ENCODE measurements around the gene OTUB1. TPM values are rescaled to one million over a fixed set of nuclear protein-coding genes. Genes with fewer than 3 reads are reported as not detected.
A peak's percentile ranks its signal among the peaks of the same experiment; 100 is the strongest.

The OTUB1 gene
- total RNA-seq, 4 donors from 2014 or later, result 35.0 to 86.7 (median 50.4) TPM

GRCh38 chr11:63998558-63999348 is 12.5 kb downstream of the OTUB1 start:
- TF ChIP-seq CTCF (IDR thresholded peaks at IDR 0.05), result no peak
- no peak for TF ChIP-seq EP300 (IDR thresholded peaks at IDR 0.05)
- no peak for TF ChIP-seq POLR2A (IDR thresholded peaks at IDR 0.05)
- H3K4me3 ChIP-seq, result peak overlapping the region in 2 of 4 donors; percentile 37 to 47
- WGBS, 2 donors, result 58 to 71% methylated on average over 25 to 46 of the region's 54 CpGs
- peaks cover 0 to 55% (median 5%) of the 10 kb centered on the region in 3 donors for H3K36me3 ChIP-seq
- H3K4me1 ChIP-seq, result peaks cover 0 to 49% (median 16%) of the 10 kb centered on the region in 4 donors
- no peaks in the 10 kb centered on the region for H3K9me3 ChIP-seq
- DNase-seq (ENCODE audit: low spot score in 2 of 2), result no peak
- no peak overlapping the region for H3K27ac ChIP-seq
- no peaks in the 10 kb centered on the region for H3K27me3 ChIP-seq

GRCh38 chr11:63999349-64000025 is 13.2 kb downstream of the OTUB1 start:
- Histone ChIP-seq H3K9me3 (no peaks in the 10 kb centered on the region), H3K4me3 (peak overlapping the region in 3 of 4 donors; percentile 29 to 47 (median 37)), H3K36me3 (peaks cover 0 to 47% (median 5%) of the 10 kb centered on the region in 3 donors), H3K27me3 (no peaks in the 10 kb centered on the region), H3K27ac (peak overlapping the region in 1 of 4 donors; percentile 49), H3K4me1 (peaks cover 0 to 55% (median 16%) of the 10 kb centered on the region in 4 donors)
- no peak for TF ChIP-seq EP300 (IDR thresholded peaks at IDR 0.05)
- no peak for TF ChIP-seq POLR2A (IDR thresholded peaks at IDR 0.05)
- no peak for TF ChIP-seq CTCF (IDR thresholded peaks at IDR 0.05)
- no peak for DNase-seq (ENCODE audit: low spot score in 2 of 2)
- 6 to 19% methylated on average over 23 to 30 of the region's 59 CpGs for WGBS, 2 donors

GRCh38 chr11:64000026-64000739 is 13.9 kb downstream of the OTUB1 start:
- H3K36me3 ChIP-seq, result peaks cover 0 to 40% (median under 1%) of the 10 kb centered on the region in 3 donors
- no peaks in the 10 kb centered on the region for H3K27me3 ChIP-seq
- peak overlapping the region; percentile 3 to 47 (median 36) for H3K4me3 ChIP-seq
- 1 to 3% methylated on average over 33 to 51 of the region's 67 CpGs for WGBS, 2 donors
- H3K9me3 ChIP-seq, result no peaks in the 10 kb centered on the region
- peaks cover 0 to 55% (median 16%) of the 10 kb centered on the region in 4 donors for H3K4me1 ChIP-seq
- TF ChIP-seq EP300 (IDR thresholded peaks at IDR 0.05) (no peak), POLR2A (IDR thresholded peaks at IDR 0.05) (no peak), CTCF (IDR thresholded peaks at IDR 0.05) (peak; percentile 77 to 99 (median 90))
- peak; percentile 49 for DNase-seq (ENCODE audit: low spot score in 2 of 2)
- peak overlapping the region in 1 of 4 donors; percentile 49 for H3K27ac ChIP-seq

GRCh38 chr11:64000740-64001483 is 14.7 kb downstream of the OTUB1 start:
- Histone ChIP-seq H3K4me3 (peak overlapping the region; percentile 3 to 47 (median 36)), H3K9me3 (no peaks in the 10 kb centered on the region), H3K36me3 (peaks cover 0 to 33% (median 0%) of the 10 kb centered on the region in 3 donors), H3K27ac (peak overlapping the region in 1 of 4 donors; percentile 49), H3K4me1 (peaks cover 0 to 55% (median 16%) of the 10 kb centered on the region in 4 donors), H3K27me3 (no peaks in the 10 kb centered on the region)
- TF ChIP-seq POLR2A (IDR thresholded peaks at IDR 0.05) (no peak), EP300 (IDR thresholded peaks at IDR 0.05) (no peak), CTCF (IDR thresholded peaks at IDR 0.05) (no peak)
- DNase-seq (ENCODE audit: low spot score in 2 of 2), result no peak
- WGBS, 2 donors, result 28 to 40% methylated on average over 38 to 48 of the region's 60 CpGs

Measured in tibial nerve (tissue), 4 donors.